Adrenal gland (tissue), 5 donors: ENCODE results near the gene FRMD5.

Source experiments
- CTCF ChIP-seq, 6 experiments: fragments of 450-650 bp in 4 of 6; fragments of 200-600 bp in 2 of 6; sonication (generic) in 1 of 6; IDR thresholded peaks; 1 replicate in 5 of 6; 2 replicates in 1 of 6; pipeline versions ENCODE4 v1.5.1 to v1.8.0; 2016 to 2021; ENCODE audit warnings: antibody characterized with exemption in 6 of 6, mild to moderate bottlenecking in 2 of 6, moderate library complexity in 1 of 6
- POLR2A ChIP-seq, 2 donors: fragments of 450-650 bp; IDR thresholded peaks; one replicate each; pipeline ENCODE4 v1.6.1; 2017; ENCODE audit warnings: antibody characterized with exemption in 2 of 2, mild to moderate bottlenecking in 2 of 2, moderate library complexity in 1 of 2
- donor health status: DM: no; HTN: no; CAD: no.

GRCh38 chr15:44097552-44097951 lies 97.5 kb downstream of the FRMD5 start:
- TF ChIP-seq CTCF (IDR thresholded peaks at IDR 0.05) (no peak), POLR2A (IDR thresholded peaks at IDR 0.05) (no peak)
